Activated B cell treated with CpG ODN at 0.5 μM for 24 hours (primary cell): Measurements from ENCODE around the gene TP73. TPM values are rescaled to one million over a fixed set of nuclear protein-coding genes. Genes with fewer than 3 reads are reported as not detected.

Source experiments
- ATAC-seq: fragments of 200-7000 bp; cut with Tn5 transposase; one replicate; pipeline ENCODE4 v1.10.0; 2021; ENCODE audit warnings: low read depth, mild to moderate bottlenecking, moderate library complexity
- CTCF ChIA-PET: fragments of 350-600 bp; sonication (Branson Sonifier 250); formaldehyde crosslinking; loops from one replicate; lab custom pipeline; 2021; ENCODE audit warnings: antibody characterized with exemption; lab: Charles Lee
- POLR2A ChIA-PET: fragments of 350-600 bp; sonication (Branson Sonifier 250); formaldehyde crosslinking; loops from one replicate; lab custom pipeline; 2021; ENCODE audit warnings: antibody characterized with exemption; lab: Charles Lee
- DNase-seq: peaks from one replicate; pipeline ENCODE4 v3.0.0; 2022
- H3K27ac Mint-ChIP-seq: one replicate; pipeline ENCODE4 v1.8.0; 2020; ENCODE audit warnings: mixed read lengths
- H3K27me3 Mint-ChIP-seq: one replicate; pipeline ENCODE4 v1.8.0; 2021; ENCODE audit warnings: mixed read lengths
- H3K36me3 Mint-ChIP-seq: one replicate; pipeline ENCODE4 v1.8.0; 2021; ENCODE audit warnings: low read depth, mixed read lengths
- H3K4me1 Mint-ChIP-seq: one replicate; pipeline ENCODE4 v1.8.0; 2021; ENCODE audit warnings: mixed read lengths
- H3K4me3 Mint-ChIP-seq: one replicate; pipeline ENCODE4 v1.8.0; 2020; ENCODE audit warnings: mild to moderate bottlenecking, mixed read lengths
- H3K9me3 Mint-ChIP-seq: one replicate; pipeline ENCODE4 v1.8.0; 2020; ENCODE audit warnings: mixed read lengths
- CTCF ChIP-seq: fragments of 200-600 bp; IDR thresholded peaks from one replicate; pipeline ENCODE4 v1.8.0; 2022; ENCODE audit warnings: antibody characterized with exemption, mild to moderate bottlenecking
- intact Hi-C: fragments of 100-400 bp; cut with micrococcal nuclease; formaldehyde crosslinking; loops from one replicate; pipeline ENCODE4 v1.15.1; 2024
- total RNA-seq: library from RNA; stranded (reverse); gene quantifications from 2 replicates; pipeline ENCODE4 v1.2.3, GENCODE V29; 2022

The TP73 gene
- total RNA-seq, 1 donor from 2014 or later, result 2.6 TPM

- CTCF ChIA-PET, result no interaction called here
- H3K4me1 Mint-ChIP-seq, result no peaks in the 10 kb centered on the region
- DNase-seq (no peak), ATAC-seq (no peak)
- no peaks in the 10 kb centered on the region for H3K9me3 Mint-ChIP-seq
- POLR2A ChIA-PET, result no interaction called here
- no peak overlapping the region for H3K27ac Mint-ChIP-seq
- H3K36me3 Mint-ChIP-seq, result peaks cover 64% of the 10 kb centered on the region
- no peak overlapping the region for H3K4me3 Mint-ChIP-seq
- intact Hi-C loops, result no loop called here
- no peaks in the 10 kb centered on the region for H3K27me3 Mint-ChIP-seq
- no peak for TF ChIP-seq CTCF
These were observed 16.2 kb upstream of the TP73 start for GRCh38 chr1:3636080-3636479.

GRCh38 chr1:3636531-3636930 lies 15.8 kb upstream of the TP73 start:
- DNase-seq (no peak), ATAC-seq (no peak)
- H3K36me3 Mint-ChIP-seq, result peaks cover 68% of the 10 kb centered on the region
- no peak overlapping the region for H3K4me3 Mint-ChIP-seq
- no peaks in the 10 kb centered on the region for H3K4me1 Mint-ChIP-seq
- CTCF ChIA-PET, result no interaction called here
- POLR2A ChIA-PET, result no interaction called here
- H3K27ac Mint-ChIP-seq, result no peak overlapping the region
- no peaks in the 10 kb centered on the region for H3K27me3 Mint-ChIP-seq
- intact Hi-C loops, result no loop called here
- no peak for TF ChIP-seq CTCF
- H3K9me3 Mint-ChIP-seq, result no peaks in the 10 kb centered on the region

- Mint-ChIP-seq H3K4me3 (no peak overlapping the region), H3K27me3 (no peaks in the 10 kb centered on the region), H3K9me3 (no peaks in the 10 kb centered on the region), H3K36me3 (peaks cover 74% of the 10 kb centered on the region), H3K27ac (no peak overlapping the region), H3K4me1 (no peaks in the 10 kb centered on the region)
- DNase-seq, result no peak
- CTCF ChIA-PET, result interaction anchor here (0.9 kb wide), 1 partner anchor 19 kb away, joined by 5 read pairs; no protein-coding TSS in a partner anchor
- POLR2A ChIA-PET, result interaction anchor here (0.6 kb wide), 1 partner anchor 28 kb away, joined by 14 read pairs; no protein-coding TSS in a partner anchor
- ATAC-seq, result no peak
- TF ChIP-seq CTCF, result no peak
- intact Hi-C loops, result no loop called here
These were observed 14.3 kb upstream of the TP73 start for GRCh38 chr1:3638027-3638426.

- Mint-ChIP-seq H3K27me3 (no peaks in the 10 kb centered on the region), H3K27ac (no peak overlapping the region), H3K4me3 (no peak overlapping the region), H3K9me3 (no peaks in the 10 kb centered on the region), H3K36me3 (peaks cover 71% of the 10 kb centered on the region), H3K4me1 (no peaks in the 10 kb centered on the region)
- no peak for DNase-seq
- ChIA-PET CTCF (interaction anchor here (0.9 kb wide), 1 partner anchor 19 kb away, joined by 5 read pairs; no protein-coding TSS in a partner anchor), POLR2A (no interaction called here)
- TF ChIP-seq CTCF, result no peak
- ATAC-seq, result no peak
- intact Hi-C loops, result no loop called here
These were observed 13.6 kb upstream of the TP73 start for GRCh38 chr1:3638676-3639075.

GRCh38 chr1:3639397-3639911 lies 12.9 kb upstream of the TP73 start:
- no peak for TF ChIP-seq CTCF
- Mint-ChIP-seq H3K27me3 (no peaks in the 10 kb centered on the region), H3K9me3 (no peaks in the 10 kb centered on the region), H3K36me3 (peaks cover 68% of the 10 kb centered on the region), H3K4me1 (no peaks in the 10 kb centered on the region), H3K4me3 (no peak overlapping the region), H3K27ac (no peak overlapping the region)
- DNase-seq, result no peak
- CTCF ChIA-PET, result no interaction called here
- ATAC-seq, result no peak
- intact Hi-C loops, result no loop called here
- POLR2A ChIA-PET, result no interaction called here
